COLO668 (cell line): ENCODE measurements around the gene DNAJB12.
"Not testable (repeated sequence)": the region's sequence is repeated elsewhere in the genome, so short reads cannot be mapped to it uniquely, and the experiment has no call there.

Experiments
- DNase-seq: peaks from one replicate; lab custom pipeline; 2025; ENCODE audit not compliant: unreplicated experiment; lab: John Stamatoyannopoulos, UW

Gene DNAJB12

GRCh38 chr10:72354356-72355213, at the start of gene DNAJB12:
DNAJB12 (minus strand) TSS chr10:72354919; CDS start chr10:72354897, 22 bp downstream.
- peak; percentile 87 for DNase-seq

GRCh38 chr10:72395581-72395980, 40.9 kb upstream of the DNAJB12 start:
- not testable (repeated sequence) for DNase-seq

GRCh38 chr10:72392571-72392970, 37.9 kb upstream of the DNAJB12 start:
- DNase-seq: no peak

- DNase-seq: no peak
Measured at GRCh38 chr10:72390764-72391163, 36.0 kb upstream of the DNAJB12 start.

- DNase-seq: no peak
Measured at GRCh38 chr10:72389716-72390115, 35.0 kb upstream of the DNAJB12 start.

- no peak for DNase-seq
Measured at GRCh38 chr10:72389014-72389413, 34.3 kb upstream of the DNAJB12 start.

GRCh38 chr10:72388062-72388461, 33.3 kb upstream of the DNAJB12 start:
- no peak for DNase-seq

GRCh38 chr10:72386916-72387586, 32.3 kb upstream of the DNAJB12 start:
- no peak for DNase-seq

GRCh38 chr10:72385724-72386123, 31.0 kb upstream of the DNAJB12 start:
- DNase-seq: no peak

GRCh38 chr10:72384982-72385381, 30.3 kb upstream of the DNAJB12 start:
- not testable (repeated sequence) for DNase-seq

GRCh38 chr10:72379776-72380175, 25.1 kb upstream of the DNAJB12 start:
- DNase-seq: no peak

GRCh38 chr10:72379062-72379461, 24.3 kb upstream of the DNAJB12 start:
- no peak for DNase-seq

- peak; percentile 5 for DNase-seq
Measured at GRCh38 chr10:72375585-72375984, 20.9 kb upstream of the DNAJB12 start.

GRCh38 chr10:72375173-72375572, 20.5 kb upstream of the DNAJB12 start:
- no peak for DNase-seq

GRCh38 chr10:72370201-72370722, 15.5 kb upstream of the DNAJB12 start:
- no peak for DNase-seq

- DNase-seq: no peak
Measured at GRCh38 chr10:72367301-72367960, 12.7 kb upstream of the DNAJB12 start.

GRCh38 chr10:72365106-72365895, 10.6 kb upstream of the DNAJB12 start:
- no peak for DNase-seq

- peak; percentile 65 for DNase-seq
Measured at GRCh38 chr10:72364239-72364777, 9.6 kb upstream of the DNAJB12 start.

- DNase-seq: no peak
Measured at GRCh38 chr10:72356987-72357386, 2.3 kb upstream of the DNAJB12 start.

GRCh38 chr10:72356115-72356514, 1.4 kb upstream of the DNAJB12 start:
- no peak for DNase-seq

- DNase-seq: no peak
Measured at GRCh38 chr10:72355214-72355555, 466 bp upstream of the DNAJB12 start.
